Skeletal muscle cell (primary cell): ENCODE results near the gene PRRT2.
"Not testable (repeated sequence)": the region's sequence is repeated elsewhere in the genome, so short reads cannot be mapped to it uniquely, and the experiment has no call there.

Experiments
- DNase-seq: peaks from one replicate; pipeline ENCODE4 v3.0.0-alpha.2; 2010; ENCODE audit warnings: low read depth
- H3K4me3 ChIP-seq: 2 replicates; pipeline ENCODE4 v1.5.1; 2011; ENCODE audit warnings: low read depth, mild to moderate bottlenecking, control low read depth, low read length, moderate library complexity

Gene PRRT2

GRCh38 chr16:29811896-29812665 is at the start of gene PRRT2:
PRRT2 (plus strand) TSS chr16:29812193; CDS start chr16:29813055, 862 bp downstream.
- H3K4me3 ChIP-seq: peak within 1 kb of the TSS; percentile 68
- no peak for DNase-seq

DNA sequence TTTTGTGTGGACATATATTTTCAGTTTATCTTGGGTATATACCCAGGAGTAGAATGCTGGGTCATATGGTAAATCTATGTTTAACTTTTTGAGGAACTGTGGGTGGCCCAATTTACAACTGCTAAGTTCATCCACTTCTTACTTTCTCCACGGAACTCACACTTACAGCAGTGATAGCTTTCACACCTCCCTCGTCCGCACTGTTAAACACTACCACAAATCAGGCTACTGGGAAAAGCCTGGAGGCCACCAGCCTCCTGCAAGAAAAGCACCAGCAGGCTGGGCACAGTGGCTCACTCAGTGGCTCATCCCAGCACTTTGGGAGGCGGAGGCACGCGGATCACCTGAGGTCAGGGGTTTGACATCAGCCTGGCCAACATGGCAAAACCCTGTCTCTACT is 48.7 kb upstream of the PRRT2 start:
- no peak overlapping the region for H3K4me3 ChIP-seq
- DNase-seq: no peak

GRCh38 chr16:29765167-29766032 is 46.6 kb upstream of the PRRT2 start:
- DNase-seq: no peak
- H3K4me3 ChIP-seq: no peak overlapping the region

DNA sequence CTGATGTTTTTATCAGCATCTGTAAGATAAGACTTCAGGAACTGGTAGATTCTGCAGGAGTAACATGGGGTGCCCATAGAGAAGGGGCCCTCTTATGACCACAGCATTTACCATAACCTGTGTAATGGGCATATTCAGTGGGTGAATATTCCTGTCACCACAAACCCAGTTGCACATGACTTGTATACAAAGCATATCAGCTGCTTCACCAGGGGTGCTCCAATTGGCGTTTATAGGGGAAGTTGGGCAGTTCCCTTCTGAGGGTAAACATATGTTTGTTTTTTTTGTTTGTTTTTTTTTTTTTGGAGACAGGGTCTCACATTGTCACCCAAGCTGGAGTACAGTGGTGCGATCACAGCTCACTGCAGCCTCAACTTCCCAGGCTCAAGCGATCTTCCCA is 45.4 kb upstream of the PRRT2 start:
- no peak for DNase-seq
- no peak overlapping the region for H3K4me3 ChIP-seq

DNA sequence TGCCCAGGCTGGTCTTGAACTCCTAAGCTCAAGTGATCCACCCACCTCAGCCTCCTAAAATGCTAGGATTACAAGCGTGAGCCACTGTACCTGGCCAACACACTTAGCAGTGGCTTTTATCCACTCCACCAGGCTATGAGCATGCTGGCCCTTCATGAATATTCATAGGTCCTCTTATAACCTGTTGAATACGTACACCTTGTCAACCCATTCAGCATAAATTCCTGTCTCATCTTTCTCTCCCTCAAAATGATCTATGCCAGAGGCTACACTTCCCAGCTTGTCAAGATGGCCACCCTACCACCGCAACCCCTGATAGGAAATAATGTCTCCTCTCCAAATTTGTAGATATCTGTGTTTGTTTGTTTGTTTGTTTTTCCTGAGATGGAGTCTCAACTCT is 44.9 kb upstream of the PRRT2 start:
- DNase-seq: no peak
- no peak overlapping the region for H3K4me3 ChIP-seq

DNA sequence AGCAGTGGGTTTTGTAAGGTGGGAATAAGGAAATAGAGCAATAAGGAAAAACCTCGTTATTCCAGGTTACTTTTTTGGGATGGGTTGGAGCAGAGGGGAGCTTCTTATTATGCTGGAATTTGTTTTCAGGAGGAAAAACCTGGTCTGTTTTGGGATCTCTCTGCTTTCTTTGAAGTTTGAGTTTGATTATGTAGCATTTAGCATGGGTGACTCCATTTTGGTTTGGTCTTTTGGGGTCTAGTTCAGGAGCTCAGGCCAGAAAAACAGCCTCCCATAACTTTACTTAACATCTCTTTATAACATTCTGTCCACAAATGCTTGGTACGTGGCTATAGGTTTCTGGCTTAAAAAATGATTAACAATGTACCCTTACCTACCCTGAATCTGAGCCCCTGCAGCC is 42.5 kb upstream of the PRRT2 start:
- DNase-seq: no peak
- H3K4me3 ChIP-seq: no peak overlapping the region

DNA sequence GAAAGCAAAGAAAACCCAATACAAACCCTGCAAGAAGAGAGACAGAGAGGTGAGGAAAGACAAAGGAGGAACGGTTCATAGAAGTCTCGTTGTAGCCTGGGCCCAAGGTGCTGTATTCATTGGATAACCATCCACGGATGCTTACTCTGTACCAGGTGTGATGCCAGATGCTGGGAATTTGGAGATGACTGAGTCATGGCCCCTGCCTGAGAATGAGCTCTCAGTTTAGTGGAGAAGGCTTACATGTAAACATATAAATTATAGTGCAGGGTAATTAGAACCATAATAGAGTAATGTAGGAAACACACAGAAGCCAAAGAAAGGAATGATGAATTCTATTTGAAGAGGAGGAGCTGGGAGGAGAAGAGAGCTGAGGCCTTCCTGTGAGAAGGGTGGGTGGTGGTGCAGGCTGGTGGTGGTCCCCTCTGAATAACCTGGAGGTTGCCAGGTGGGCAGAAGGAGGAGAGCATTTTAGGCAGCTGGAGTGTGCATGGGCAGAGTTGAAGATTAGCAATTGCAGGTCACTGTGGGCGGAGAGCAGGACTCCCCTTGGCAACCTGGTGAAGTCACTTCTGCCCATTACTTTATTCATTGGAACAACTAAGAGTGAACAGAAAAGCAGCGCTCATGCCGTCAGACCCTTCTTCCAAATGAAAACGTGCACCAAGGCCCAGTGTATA is 41.6 kb upstream of the PRRT2 start:
- H3K4me3 ChIP-seq: no peak overlapping the region
- DNase-seq: no peak

DNA sequence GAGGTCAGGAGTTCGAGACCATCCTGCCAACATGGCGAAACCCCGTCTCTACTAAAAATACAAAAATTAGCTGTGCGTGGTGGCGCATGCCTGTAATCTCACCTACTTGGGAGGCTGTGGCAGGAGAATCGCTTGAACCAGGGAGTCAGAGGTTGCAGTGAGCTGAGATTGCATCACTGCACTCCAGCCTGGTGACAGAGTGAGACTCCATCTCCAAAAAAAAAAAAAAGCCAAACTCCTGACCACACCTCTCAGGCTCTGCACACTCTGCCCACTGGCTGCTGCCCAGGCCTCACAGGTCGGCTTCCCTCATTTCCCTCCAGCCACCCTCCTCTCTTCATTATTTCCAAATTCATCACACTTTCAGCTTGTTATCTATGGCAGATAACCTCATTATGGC is 39.7 kb upstream of the PRRT2 start:
- H3K4me3 ChIP-seq, DNase-seq: not testable (repeated sequence)

GRCh38 chr16:29774730-29775129 is 37.3 kb upstream of the PRRT2 start:
- DNase-seq: no peak
- no peak overlapping the region for H3K4me3 ChIP-seq

DNA sequence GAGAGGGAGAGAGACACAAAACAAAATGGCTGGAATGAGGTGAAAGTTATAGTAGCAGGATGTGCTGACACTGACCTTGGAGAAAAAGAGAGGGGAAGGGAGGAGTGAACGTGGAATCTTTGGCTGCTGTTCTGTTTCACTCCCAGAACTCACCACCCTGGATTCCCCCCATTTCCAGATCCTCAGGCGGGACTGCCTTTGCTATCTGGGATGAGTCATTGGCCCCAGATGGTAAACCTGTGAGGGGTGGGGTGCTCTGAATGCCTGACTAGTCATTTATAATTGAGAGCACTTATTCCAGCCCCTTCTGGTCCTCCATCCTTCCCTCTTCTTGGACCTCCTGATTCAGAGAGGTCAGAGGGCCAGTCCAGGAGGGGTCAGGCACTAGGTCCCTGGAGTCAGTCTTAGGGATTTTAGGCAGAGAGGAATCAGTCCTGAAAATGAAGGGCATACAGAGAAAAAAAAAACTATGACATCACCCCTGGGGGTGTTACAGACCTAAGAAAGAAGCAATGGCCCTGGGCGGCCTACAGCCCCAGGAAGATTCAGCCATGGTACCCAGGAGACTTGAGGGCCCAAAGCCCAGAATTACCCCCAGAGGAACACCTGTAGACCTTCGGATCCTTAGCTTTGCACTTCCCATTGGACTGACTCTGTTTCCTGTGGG is 36.1 kb upstream of the PRRT2 start:
- DNase-seq: no peak
- H3K4me3 ChIP-seq: no peak overlapping the region

GRCh38 chr16:29777576-29778350 is 34.2 kb upstream of the PRRT2 start, which contains the start of gene ZG16:
ZG16 (plus strand) TSS chr16:29778256; CDS start chr16:29779267, 1,011 bp downstream.
- no peak within 1 kb of the TSS for H3K4me3 ChIP-seq
- DNase-seq: no peak

- no peak for DNase-seq
- H3K4me3 ChIP-seq: no peak overlapping the region
These were observed 32.5 kb upstream of the PRRT2 start for GRCh38 chr16:29779474-29779873.

GRCh38 chr16:29783094-29783953 is 28.7 kb upstream of the PRRT2 start:
- not testable (repeated sequence) for DNase-seq, H3K4me3 ChIP-seq

GRCh38 chr16:29784157-29784556 is 27.8 kb upstream of the PRRT2 start:
- no peak overlapping the region for H3K4me3 ChIP-seq
- no peak for DNase-seq

GRCh38 chr16:29784901-29785500 is 27.0 kb upstream of the PRRT2 start:
- no peak for DNase-seq
- peak overlapping the region; percentile 34 for H3K4me3 ChIP-seq

- not testable (repeated sequence) for DNase-seq, H3K4me3 ChIP-seq
These were observed 24.8 kb upstream of the PRRT2 start for GRCh38 chr16:29787155-29787554.

GRCh38 chr16:29789775-29790182 is 22.2 kb upstream of the PRRT2 start:
- H3K4me3 ChIP-seq: peak overlapping the region; percentile 94
- DNase-seq: no peak
